ENCODE results near the gene HOXD8. TPM values are rescaled to one million over a fixed set of nuclear protein-coding genes. Genes with fewer than 3 reads are reported as not detected.

The HOXD8 gene
- total and polyA plus RNA-seq, 2 of the 8 experiments (the other 6 are each of a cell fraction or from before 2014, with no cell fraction given), result not detected

DNA sequence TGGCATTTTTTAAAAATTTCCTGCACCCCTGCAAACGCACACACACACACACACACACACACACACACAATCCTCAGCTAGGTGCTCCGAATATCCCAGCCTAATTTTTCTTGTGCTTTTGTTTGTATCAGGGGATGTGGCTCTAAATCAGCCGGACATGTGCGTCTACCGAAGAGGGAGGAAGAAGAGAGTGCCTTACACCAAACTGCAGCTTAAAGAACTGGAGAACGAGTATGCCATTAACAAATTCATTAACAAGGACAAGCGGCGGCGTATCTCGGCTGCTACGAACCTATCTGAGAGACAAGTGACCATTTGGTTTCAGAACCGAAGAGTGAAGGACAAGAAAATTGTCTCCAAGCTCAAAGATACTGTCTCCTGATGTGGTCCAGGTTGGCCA, 35.2 kb upstream of the HOXD8 start:
- POLR2A ChIA-PET (ENCODE audit: partially characterized antibody), result interaction anchor here (0.7 to 2.1 kb wide), 4 partner anchors 10 to 456 kb away, joined by 3 to 7 read pairs (median 5); no protein-coding TSS in a partner anchor
- FAIRE-seq, result no peak
- WGBS, 2 experiments (ENCODE audit: extremely low coverage in 1 of 2, insufficient coverage in 1 of 2, insufficient read length in 1 of 2, insufficient replicate concordance in 2 of 2, low coverage in 1 of 2, low lambda C conversion rate in 2 of 2, missing lambda C conversion rate in 1 of 2), result 8% methylated on average over 12 of the region's 12 CpGs; no CpG with 5 or more reads in 1 of the 2 experiments
- TF ChIP-seq CBX8 (IDR thresholded peaks at IDR 0.05; ENCODE audit: borderline replicate concordance, low read depth, low read length), result peak; percentile 69; the same call in 1 of the 2 replicates
- TF ChIP-seq BCL11A (IDR thresholded peaks at IDR 0.05; ENCODE audit: low read depth in 2 of 2, low read length in 2 of 2), result no peak
- no peak for TF ChIP-seq POLR2A (IDR thresholded peaks at IDR 0.05; ENCODE audit: control extremely low read depth in 1 of 2, low read depth in 2 of 2, low read length in 2 of 2)
- no peak for TF ChIP-seq NRF1 (IDR thresholded peaks at IDR 0.05; ENCODE audit: low read depth, low read length)
- TF ChIP-seq SIX5 (IDR thresholded peaks at IDR 0.05; ENCODE audit: low read depth, low read length), result no peak
- TF ChIP-seq SUZ12 (IDR thresholded peaks at IDR 0.05; ENCODE audit: low read length), result no peak
- TF ChIP-seq, protein P1, sequence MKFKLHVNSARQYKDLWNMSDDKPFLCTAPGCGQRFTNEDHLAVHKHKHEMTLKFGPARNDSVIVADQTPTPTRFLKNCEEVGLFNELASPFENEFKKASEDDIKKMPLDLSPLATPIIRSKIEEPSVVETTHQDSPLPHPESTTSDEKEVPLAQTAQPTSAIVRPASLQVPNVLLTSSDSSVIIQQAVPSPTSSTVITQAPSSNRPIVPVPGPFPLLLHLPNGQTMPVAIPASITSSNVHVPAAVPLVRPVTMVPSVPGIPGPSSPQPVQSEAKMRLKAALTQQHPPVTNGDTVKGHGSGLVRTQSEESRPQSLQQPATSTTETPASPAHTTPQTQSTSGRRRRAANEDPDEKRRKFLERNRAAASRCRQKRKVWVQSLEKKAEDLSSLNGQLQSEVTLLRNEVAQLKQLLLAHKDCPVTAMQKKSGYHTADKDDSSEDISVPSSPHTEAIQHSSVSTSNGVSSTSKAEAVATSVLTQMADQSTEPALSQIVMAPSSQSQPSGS (IDR thresholded peaks at IDR 0.05; ENCODE audit: low read length), result no peak
- no peak for TF ChIP-seq CBX5 (IDR thresholded peaks at IDR 0.05; ENCODE audit: low read depth, low read length)
- TF ChIP-seq FOSL1 (IDR thresholded peaks at IDR 0.05; ENCODE audit: insufficient read depth, low read depth, low read length), result no peak
- no peak for TF ChIP-seq POLR2AphosphoS5 (IDR thresholded peaks at IDR 0.05; ENCODE audit: low read depth, low read length)
- TF ChIP-seq CTBP2 (IDR thresholded peaks at IDR 0.05; ENCODE audit: borderline replicate concordance, insufficient read depth, insufficient read length, low read length), result no peak
- TF ChIP-seq RXRA (IDR thresholded peaks at IDR 0.05; ENCODE audit: insufficient read depth, low read depth, low read length), result no peak

More for the DNA sequence above, 35.2 kb upstream of the HOXD8 start:
- no peak overlapping the region for H2BK5ac ChIP-seq (ENCODE audit: low read depth, low read length)
- no peak overlapping the region for H3K4me3 ChIP-seq (ENCODE audit: extremely low read depth in 1 of 4, insufficient read depth in 2 of 4, low read depth in 3 of 4, low read length in 4 of 4)
- H2BK120ac ChIP-seq (replicated peaks; ENCODE audit: low read depth, low read length), result no peak overlapping the region
- H4K8ac ChIP-seq (ENCODE audit: extremely low read depth, insufficient read depth, low read length), result no peak overlapping the region
- H3K18ac ChIP-seq (ENCODE audit: extremely low read depth, low read length), result no peak overlapping the region
- H3K36me3 ChIP-seq (ENCODE audit: control insufficient read depth in 2 of 4, insufficient read depth in 4 of 4, low read length in 3 of 4), result peaks cover 0 to 5% (median 0%) of the 10 kb centered on the region in 4 experiments; a peak in 1 of 8 replicates
- no peak overlapping the region for H3K27ac ChIP-seq (ENCODE audit: low read depth, low read length)
- H2BK12ac ChIP-seq (ENCODE audit: low read depth, low read length), result peak overlapping the region; percentile 55; the same call in 1 of the 2 replicates
- no peak overlapping the region for H3K4ac ChIP-seq (replicated peaks; ENCODE audit: insufficient read length, low read depth, low read length)
- no peak overlapping the region for H2AFZ ChIP-seq (ENCODE audit: low read length)
- H3K4me2 ChIP-seq (ENCODE audit: insufficient read depth in 1 of 2, low read depth in 2 of 2, low read length in 2 of 2), result no peak overlapping the region; a peak in 1 of 4 replicates
- H3K79me2 ChIP-seq (ENCODE audit: control insufficient read depth in 1 of 2, insufficient read depth in 2 of 2, low read length in 2 of 2), result no peaks in the 10 kb centered on the region
- peak overlapping the region; percentile 40; the same call in 1 of the 2 replicates for H2BK15ac ChIP-seq (ENCODE audit: low read length)
- peaks cover 22 to 37% of the 10 kb centered on the region in 2 experiments for H4K20me1 ChIP-seq (replicated peaks in 1 of 2; ENCODE audit: control insufficient read depth in 1 of 2, insufficient read depth in 2 of 2, low read length in 2 of 2)
- H4K91ac ChIP-seq (replicated peaks; ENCODE audit: insufficient read length, low read length), result no peak overlapping the region
- no peak overlapping the region for H2BK20ac ChIP-seq (ENCODE audit: low read length)
- H3K4me1 ChIP-seq (replicated peaks in 1 of 4; ENCODE audit: control insufficient read depth in 3 of 4, insufficient read depth in 4 of 4, low read length in 3 of 4), result peaks cover 0 to 25% (median 15%) of the 10 kb centered on the region in 4 experiments; a peak in 6 of 7 replicates
- H3K23me2 ChIP-seq (ENCODE audit: low read depth, low read length), result peaks cover 6% of the 10 kb centered on the region
- no peak overlapping the region for H3K9ac ChIP-seq (replicated peaks in 1 of 4; ENCODE audit: extremely low read depth in 1 of 4, low read depth in 3 of 4, low read length in 3 of 4)
- H3K23ac ChIP-seq (ENCODE audit: insufficient read length), result no peak overlapping the region
- H3K27me3 ChIP-seq (replicated peaks in 1 of 4; ENCODE audit: control insufficient read depth in 3 of 4, extremely low read depth in 1 of 4, insufficient read depth in 3 of 4, low read length in 3 of 4), result peaks cover 79 to 98% (median 91%) of the 10 kb centered on the region in 4 experiments
- H3K9me3 ChIP-seq (ENCODE audit: insufficient read depth in 2 of 2, low read depth in 1 of 2, low read length in 1 of 2), result no peaks in the 10 kb centered on the region; a peak in 1 of 4 replicates
- CTCF ChIA-PET (ENCODE audit: partially characterized antibody), result interaction anchor here (0.5 to 6.5 kb wide), 9 partner anchors 10 to 843 kb away, joined by 3 to 130 read pairs (median 5); partner anchors contain the start of genes EVX2 and HOXD9
- H4K5ac ChIP-seq (ENCODE audit: insufficient read length, low read depth, low read length), result no peak overlapping the region
- H3K56ac ChIP-seq (replicated peaks; ENCODE audit: insufficient read length, low read depth, low read length), result no peak overlapping the region
- H3K79me1 ChIP-seq (ENCODE audit: low read depth, low read length), result no peaks in the 10 kb centered on the region
- 0 out of 2 replicates have a peak overlapping the region, but pooled peaks have one; percentile 26 for H2AK5ac ChIP-seq (ENCODE audit: low read depth, low read length)
- DNase-seq (ENCODE audit: low read depth in 1 of 2, low spot score in 2 of 2), result peak in 1 of 2 experiments; percentile 44
- no peak overlapping the region for H3K14ac ChIP-seq (ENCODE audit: insufficient read length)
